HuH-7 (cell line): ENCODE results near the gene ZNF609.
"Not testable (repeated sequence)": the region's sequence is repeated elsewhere in the genome, so short reads cannot be mapped to it uniquely, and the experiment has no call there.

Source experiments
- DNase-seq: peaks from one replicate; pipeline ENCODE4 v3.0.0; 2011; ENCODE audit warnings: low spot score

Gene ZNF609

DNA sequence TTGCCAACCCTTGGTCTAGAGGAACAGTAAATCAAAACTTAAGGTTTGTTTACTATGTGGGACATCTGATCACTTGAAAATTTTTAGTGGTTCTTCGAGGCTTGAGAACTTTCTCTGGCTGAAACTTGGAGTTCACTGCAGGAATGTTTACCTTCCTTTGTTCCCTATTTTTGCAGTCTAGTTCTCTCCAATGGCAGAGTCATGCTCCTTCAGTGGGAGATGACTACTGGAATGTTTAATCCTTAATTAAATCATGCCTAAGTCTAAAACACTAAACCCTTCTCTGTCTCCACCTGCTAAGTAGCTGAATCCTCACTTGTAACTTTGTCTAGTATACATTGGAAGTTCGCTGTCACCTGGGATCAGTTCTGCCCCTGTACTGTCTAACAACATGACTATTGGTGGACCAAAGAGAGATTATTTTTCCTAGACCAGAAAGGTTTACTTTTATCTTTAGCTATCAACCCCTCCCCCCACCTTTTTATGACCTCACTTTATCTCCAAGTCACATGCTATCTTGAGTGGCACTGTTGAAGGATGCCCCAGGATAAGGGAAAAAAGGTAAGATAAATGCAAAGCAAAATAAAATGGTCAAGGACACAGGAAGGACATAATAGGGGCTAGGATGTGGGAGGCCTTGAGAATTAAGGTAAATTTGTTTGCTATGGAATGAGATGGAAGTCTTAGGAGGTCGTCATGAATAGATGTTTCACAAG is 1.2 kb upstream of the ZNF609 start:
- no peak for DNase-seq

DNA sequence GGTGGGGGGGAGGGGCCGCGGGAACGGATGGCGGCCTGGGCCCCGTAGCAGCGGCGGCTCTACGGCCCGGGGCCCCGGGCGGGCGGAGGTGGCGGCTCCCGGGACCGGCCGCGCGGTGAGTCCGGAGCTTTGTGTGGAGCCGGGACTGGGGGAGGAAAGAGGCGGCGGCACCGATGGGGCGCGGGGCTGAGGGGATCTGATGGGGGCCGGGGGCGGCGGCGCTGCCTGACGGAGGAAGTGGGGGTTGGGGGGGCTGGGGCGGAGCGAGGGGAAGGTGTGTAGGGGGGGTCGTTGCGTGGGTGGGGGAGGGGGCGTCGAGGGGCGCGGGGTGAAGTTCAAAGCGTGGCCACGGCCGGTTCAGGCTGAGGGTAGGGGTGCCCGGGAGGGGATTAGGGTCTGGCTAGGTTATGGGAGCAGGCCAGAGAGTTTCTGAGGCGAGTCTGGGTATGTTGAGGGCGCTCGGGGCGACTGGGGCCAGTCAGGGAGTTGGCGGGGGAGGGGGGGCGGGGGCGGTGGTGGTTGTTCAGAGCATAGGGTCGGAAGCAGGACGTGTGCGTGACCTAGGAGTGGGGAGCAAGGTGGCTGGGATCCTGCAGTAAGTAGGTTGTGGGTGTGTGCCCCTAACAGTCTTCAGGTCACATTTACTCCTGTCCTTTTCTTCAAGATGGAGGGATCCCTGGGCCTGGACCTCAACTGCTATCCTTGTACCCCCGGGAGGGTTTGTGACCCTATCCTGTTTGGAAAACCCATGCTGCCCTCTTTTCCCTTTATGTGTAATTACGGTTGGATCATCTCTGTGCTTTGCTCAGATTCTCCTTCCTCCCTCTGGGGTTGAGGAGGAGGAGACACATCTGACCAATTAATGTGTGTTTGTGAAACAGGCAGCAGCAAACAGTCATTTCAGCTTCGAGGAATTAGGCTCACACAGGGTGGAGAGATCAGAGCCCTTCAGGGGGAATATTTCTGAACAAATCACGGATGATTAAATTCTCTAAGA is 644 bp downstream of the ZNF609 start:
- DNase-seq, result peak; percentile 75

DNA sequence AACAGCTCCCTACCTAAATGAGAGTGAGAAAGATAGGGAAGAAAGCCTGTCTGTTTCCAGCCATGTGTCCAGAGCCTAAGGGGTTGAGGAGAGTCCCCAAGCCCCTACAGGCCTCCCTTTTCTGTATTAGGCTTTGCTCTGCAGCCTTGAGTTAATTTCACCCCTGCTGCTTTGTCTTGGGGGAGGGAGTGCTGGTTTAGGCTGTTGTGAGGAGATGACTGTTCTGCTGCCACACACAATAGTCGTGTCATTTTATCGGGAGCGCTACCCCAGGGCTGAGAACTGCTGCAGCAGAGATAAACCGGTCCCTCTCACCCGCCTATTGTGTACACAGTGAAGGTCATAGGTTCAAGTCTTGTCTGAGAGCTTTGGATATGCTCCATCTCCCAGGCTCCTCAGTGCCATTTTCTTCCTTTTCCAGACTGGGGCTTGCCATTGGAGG is 1.4 kb downstream of the ZNF609 start:
- DNase-seq, result peak; percentile 23

DNA sequence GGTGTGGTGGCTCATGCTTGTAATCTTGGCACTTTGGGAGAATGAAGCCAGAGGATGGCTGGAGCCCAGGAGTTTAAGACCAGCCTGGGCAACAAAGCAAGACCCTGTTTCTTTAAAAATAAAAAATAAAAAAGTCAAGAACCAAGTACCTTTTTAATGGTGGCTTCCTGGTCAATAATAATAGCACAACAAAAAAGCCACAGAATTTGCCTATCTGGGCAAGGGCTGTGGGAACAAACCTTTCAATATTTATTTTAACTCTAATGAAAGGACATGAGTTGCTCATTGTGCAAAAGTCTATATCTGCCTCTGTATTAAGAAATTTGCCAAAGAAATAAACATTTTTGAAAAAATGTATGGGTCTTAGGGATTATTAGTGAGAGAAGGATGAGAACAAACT is 2.1 kb downstream of the ZNF609 start:
- no peak for DNase-seq

DNA sequence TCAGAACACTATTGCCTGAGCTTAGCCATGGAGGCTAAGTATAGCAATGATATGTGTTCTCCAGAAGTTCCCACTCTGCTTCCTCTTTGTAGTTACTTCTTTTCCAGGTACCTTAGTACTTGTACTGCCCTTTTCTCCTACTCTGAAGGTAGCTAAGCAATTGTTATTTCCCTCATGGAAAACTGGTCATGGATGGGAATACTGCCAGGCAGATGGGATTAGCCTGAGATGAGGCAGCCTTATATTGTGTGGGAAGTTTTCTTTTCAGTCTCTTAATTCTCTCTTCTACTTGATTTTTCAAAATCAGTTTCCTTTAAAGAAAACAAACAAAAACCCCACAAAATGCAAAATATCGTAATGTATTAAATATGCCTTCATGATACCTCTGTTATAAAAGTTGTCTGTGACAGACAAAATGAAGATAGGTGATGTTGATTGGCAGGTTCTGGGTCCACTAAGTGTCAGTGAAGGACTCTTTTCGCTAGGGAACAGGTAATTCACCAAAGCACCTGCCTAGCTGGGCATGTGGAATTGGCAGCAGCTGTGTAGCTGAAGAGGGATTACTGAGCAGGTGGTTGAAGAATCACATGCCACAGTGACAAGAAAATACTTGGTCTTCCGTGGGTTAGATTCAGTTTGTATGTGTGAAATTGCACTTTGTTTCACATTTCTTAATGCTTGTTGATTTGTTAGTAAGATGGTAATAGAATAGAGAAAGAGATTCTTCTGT is 4.1 kb downstream of the ZNF609 start:
- DNase-seq, result no peak

DNA sequence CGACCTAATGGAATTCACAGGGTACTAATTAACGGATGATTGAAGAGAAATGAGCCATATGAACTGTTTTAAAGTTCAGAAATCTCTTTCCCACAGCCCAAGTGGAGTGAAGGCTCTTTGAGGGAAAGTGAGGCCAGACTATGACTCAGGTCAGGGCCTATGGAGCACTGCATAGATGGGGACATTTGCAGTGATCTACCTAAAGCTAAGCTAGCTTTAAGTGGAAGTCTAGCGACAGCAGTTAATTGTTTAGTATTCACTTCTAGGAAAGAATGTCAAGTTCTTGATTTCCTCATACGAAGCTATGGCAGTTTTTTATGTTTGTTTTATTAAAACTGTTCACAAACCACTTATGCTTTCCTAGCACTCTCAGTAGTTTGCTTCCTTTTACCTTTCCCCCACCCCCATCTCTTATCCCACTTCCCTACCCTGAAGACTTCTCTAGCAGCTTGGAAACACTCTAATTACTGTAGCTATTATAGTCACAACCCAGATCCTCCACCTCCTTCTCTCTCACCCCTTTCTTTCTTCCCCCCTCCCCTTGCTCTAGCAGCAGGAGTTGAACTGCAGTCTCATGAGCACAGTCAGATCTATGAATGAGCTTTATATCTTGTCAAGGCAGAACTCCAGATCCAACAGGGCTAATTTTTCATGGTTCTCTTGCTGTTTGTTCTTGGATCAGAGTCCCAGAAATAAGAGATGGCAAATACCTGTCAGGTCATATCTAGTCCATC is 6.2 kb downstream of the ZNF609 start:
- no peak for DNase-seq

DNA sequence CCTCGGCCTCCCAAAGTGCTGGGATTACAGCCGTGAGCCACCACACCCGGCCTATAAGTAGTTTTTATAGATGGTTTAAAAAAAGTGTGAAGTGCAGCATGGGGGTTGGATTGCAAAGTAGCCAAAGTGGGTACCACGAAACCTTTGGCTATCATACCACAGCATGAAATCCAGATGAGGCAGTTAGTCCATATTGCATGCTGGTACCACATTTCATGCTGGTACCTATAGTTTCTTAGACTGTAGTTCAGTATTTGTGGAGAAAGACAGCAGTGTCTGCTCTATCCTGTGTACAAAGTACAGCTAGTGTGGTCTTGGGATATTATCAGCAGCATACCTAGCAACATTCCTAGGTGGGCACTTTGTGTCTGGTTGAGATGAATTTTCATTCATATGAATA is 11.8 kb downstream of the ZNF609 start:
- DNase-seq, result no peak

DNA sequence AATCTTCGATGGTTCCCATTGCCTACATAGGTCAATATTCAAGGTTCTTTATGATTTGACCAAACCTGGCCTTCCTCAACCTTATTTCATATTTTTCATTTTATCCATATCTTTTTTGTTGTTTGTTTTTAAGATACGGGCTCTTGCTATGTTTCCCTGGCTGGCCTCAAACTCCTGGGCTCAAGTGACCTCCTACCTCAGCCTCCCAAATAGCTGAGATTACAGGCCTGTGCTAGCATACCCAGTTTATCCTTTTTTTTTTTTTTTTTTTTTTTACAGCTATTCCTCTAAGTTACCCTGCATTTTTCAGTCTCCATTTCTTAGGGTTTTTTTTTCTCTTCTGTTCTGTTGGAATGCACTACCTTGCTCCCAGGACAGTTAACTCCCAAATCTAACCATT is 14.5 kb downstream of the ZNF609 start:
- DNase-seq, result no peak

DNA sequence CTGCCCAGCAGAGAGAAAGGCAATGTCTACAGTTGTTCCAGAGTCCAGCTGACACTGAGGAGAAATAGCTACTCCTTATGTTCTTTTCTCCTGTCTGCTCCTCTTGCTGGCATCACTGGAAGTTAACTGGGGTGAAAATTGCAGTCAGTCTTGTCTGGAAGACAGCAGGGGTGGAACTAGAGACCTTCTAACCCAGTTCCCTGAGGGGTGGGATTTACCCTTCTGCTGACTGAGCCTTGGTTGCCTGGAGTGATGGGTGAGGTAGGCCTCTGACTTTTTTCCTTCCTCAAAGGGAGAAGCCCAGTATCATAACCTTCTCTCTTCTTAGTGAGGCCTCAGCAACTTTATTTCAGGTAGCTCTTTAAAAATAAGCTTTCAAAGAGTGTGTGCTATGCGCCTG is 16.2 kb downstream of the ZNF609 start:
- no peak for DNase-seq

DNA sequence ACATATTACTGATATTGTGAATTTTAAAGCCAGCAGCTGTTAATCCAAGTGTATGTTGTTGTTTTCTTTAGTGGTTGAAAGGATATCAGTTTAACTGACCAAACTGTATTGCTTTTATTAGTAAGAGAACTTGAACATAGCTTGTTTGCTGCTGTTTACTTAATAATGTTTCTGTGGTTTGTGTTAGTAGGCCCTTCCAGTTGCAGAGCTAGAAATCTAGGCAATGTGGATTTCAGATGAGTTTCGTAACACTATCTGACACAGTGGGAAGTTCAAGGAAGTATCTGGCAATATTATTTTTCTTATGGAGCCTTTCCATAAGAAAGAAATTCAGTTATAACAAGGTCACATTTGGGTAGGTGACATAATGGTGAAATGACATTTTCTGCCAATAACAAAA is 18.5 kb downstream of the ZNF609 start:
- DNase-seq, result no peak

DNA sequence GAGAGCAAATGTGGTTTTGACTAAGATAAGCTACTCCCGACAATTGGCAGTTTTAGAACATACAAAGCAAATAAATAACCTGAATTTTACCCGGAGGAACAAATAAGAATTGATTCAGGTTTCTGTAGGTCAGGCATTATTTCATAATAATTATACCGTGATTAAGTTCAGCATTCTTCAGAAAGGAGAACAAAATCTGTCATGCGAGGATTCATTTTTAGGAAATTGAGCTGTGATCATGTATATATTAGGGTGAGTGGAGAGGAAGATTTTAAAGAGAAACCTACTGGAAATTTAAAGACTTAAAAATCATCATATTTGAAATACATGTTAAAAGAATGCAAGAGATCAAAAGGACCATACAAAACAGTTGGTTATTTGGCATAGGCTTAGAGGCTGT is 20.5 kb downstream of the ZNF609 start:
- no peak for DNase-seq

DNA sequence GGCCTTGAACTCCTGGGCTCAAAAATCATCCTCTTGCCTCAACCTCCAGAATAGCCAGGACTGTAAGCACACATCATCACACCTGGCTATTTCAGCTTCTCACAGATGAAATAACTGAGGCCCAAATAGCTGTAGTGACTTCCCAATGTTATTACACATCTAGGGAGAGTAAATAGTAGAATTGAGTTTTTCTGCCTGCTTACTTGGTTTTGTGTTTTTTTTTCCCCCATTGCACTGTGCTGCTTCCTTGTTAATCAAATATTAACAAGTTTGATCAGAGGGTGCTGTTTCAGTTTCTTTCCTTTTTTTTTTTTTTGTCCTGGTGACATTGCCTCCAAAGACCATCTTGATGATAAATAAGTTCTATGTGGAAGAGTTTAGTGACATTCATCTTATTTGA is 23.4 kb downstream of the ZNF609 start:
- DNase-seq, result no peak

DNA sequence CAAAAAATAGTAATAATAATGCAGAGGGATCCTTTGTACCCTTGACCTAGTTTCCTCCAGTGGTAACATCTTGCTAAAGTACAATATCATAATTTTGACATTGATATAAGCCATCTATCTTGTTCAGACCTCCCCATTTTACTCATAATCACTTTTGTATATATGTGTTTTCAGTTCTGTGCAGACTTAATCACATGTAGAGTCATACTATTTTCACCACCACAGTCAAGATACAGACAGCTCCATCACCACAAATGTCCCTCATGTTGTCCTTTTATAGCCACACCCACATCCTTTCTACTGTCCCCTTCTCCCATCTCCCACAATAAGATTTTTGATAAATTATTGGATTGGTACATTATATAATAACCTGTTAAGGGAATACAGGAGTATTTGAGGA is 25.4 kb downstream of the ZNF609 start:
- no peak for DNase-seq

DNA sequence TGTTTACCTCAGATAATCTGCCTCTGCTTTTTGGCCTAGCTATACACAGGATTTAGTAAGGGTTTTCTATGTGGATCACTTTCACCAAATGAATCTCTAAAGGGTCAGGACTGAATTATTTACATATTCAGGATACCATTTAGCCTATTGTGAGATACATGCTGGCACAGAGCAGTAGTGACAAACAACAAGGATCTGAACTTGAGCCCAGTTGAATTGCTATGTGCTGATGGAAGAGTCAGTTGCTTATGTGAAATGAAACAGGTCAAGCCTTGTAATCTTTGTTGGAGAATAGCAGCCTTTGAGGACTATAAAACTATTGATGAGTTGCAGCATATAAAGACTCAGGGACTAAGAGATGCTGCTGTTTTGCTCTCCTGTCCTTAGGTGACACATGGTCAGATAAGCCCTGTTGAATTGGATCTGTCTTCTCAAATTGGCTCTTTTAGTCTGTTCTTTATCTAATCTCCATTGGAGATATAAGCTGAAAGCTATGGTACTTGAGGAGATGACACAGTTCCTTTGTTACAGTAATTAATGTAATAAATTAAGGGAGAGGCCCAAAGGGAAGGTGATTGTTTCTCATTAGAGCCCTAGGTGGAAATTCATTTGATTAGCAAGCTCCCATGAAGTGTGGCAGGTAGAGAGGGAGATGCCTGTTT is 30.4 kb downstream of the ZNF609 start:
- no peak for DNase-seq

DNA sequence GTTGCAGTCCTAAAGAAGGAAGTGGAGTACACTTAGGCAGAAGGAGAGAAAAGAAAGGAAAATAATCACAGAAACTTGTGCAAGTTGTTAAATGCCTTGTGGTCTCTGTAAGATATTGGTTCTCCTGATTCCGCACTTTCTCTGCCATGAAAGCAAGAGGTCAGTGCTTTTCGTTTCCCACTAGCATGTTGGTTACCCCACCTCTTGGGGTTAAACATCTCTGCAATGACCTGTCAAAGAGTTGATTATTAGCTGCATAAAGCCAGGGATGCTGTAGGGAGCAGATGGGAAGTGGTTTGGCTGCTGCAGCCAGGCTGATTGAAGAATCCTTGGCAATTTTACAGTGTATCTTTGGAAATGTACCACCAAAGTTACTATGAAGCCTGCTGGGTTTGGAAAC is 33.3 kb downstream of the ZNF609 start:
- DNase-seq, result no peak

DNA sequence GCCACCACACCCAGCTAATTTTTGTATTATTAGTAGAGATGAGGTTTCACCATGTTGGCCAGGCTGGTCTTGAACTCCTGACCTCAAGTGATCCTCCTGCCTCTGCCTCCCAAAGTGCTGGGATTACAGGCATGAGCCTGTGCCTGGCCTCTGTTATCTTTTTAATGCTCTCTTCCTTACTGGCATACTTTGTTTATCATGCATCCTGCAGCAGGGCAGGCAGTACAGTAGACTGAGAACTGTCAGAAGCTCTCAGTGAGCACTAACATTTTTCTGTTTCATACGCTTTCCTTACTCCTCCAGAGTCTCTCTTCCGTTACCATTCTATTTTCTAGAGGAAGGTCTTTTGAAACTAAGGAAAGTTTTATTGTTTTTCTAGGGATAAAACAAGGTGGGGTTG is 35.6 kb downstream of the ZNF609 start:
- not testable (repeated sequence) for DNase-seq

DNA sequence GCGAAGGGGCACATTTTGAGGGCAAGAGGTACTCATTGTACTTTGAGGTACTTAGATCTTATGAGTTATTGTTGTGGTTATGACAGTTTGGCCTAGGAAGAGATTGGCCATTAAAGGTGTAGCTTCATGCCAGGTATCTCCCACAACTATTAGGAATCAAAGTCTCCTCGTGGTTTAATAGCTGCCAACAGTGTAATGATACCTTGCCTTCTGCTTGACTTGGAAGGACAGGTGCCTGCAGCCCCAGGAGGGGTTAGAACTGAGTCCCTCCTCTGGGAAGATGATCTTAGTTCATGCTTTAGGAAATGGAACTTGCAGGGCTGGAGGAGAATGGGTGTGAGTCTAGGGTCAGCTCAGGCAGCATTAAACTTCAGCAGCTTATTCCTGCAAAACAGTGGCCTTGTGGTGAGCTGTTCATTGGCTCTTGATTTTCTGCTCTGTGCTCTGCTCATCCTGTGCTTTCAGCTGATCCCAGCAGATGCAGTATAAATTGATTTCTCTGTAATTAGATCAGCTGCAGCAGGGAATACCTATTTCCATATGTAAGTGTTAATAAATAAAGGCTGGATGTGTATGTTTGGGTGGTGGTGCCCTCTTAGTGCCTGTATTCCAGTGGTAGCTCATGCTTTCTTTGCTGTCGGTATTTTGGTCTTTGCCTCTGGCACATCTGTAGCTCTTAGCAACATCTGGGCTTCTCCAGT is 40.5 kb downstream of the ZNF609 start:
- DNase-seq, result no peak

DNA sequence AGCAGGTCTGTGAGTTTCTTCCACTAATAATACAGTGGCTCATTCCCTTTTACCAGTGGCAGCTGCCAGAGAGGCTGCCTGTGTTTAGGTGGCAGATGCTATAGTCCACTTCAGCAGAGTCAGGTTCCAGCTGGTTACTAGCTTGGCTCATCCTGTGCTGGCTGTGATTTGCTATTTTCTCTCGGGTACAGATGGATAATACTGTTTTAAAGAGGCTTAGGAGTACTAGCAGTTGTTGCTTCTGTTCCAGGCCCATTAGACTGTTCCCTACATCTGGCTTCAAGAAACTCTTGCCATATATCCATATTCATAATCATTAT is 41.0 kb downstream of the ZNF609 start:
- no peak for DNase-seq

DNA sequence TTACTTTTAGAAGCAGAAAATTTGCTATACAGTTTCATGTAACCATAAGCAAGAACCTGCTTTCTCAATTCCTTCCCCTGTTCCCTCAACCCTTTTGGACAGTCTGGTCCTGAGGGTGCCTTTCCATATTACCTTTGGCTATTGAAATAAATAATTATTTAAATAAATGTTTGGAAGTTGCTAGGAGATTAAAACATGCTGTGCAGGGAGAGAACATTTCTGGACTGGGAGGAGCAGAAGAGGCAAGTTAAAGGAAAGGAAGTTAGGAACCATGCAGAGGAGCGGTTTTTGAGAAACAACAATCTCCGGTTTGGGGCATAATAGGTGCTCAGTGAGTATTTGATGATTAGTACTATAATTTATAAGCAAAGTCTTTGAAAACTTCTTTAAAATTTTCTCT is 41.8 kb downstream of the ZNF609 start:
- DNase-seq, result no peak

DNA sequence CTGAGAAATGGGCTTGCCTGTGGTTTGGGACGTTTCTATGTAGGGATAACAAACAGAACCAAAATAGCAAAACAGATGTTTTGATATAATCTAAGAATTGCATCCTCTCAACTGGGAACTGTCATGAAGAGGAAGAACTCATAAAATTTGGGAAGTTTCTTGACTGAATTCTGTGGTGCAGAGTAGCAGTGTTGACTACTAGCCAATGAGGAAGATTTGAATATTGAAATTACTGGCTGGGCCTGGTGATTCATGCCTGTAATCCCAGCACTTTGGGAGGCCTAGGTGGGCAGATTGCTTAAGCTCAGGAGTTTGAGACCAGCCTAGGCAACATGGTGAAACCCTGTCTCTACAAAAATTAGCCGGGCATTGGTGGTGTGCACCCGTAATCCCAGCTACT is 42.2 kb downstream of the ZNF609 start:
- no peak for DNase-seq

DNA sequence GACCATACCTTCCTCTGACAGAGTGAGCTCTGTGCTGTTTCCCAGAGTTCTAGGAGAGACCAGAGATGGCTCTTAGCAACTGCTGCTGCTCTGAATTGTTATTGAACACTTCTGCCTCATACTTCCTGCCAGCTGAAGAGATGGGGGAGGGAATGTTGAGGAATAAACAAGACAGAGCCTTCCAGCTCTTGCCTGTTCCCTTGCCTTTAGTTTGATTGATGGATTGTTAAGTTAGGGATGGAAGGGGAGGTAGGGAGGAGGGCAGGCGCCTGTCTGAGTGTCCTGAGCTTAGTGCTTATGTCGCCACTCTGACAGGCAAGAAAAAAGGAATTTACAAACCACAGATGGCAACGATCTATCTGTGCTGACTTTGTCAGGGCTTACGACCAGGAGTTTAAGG is 42.8 kb downstream of the ZNF609 start:
- DNase-seq, result no peak
